Large intestine (tissue), 3 donors: ENCODE data around the gene DMRT2. TPM values are rescaled to one million over a fixed set of nuclear protein-coding genes. Genes with fewer than 3 reads are reported as not detected.

Source experiments
- DNase-seq, 2 donors: peaks; one replicate each; pipeline versions ENCODE4 v3.0.0 to v3.0.0-alpha.2; 2013
- H3K27ac ChIP-seq: one replicate; pipeline ENCODE4 v1.5.1; 2013; ENCODE audit warnings: low read length
- H3K27me3 ChIP-seq: 2 replicates; pipeline ENCODE4 v1.6.1; 2013; ENCODE audit warnings: low read length; ENCODE audit not compliant: control insufficient read depth, insufficient read depth
- H3K36me3 ChIP-seq: 2 replicates; pipeline ENCODE4 v1.6.1; 2013; ENCODE audit warnings: low read length; ENCODE audit not compliant: control insufficient read depth, insufficient read depth
- H3K4me1 ChIP-seq: one replicate; pipeline ENCODE4 v1.6.1; 2013; ENCODE audit warnings: low read length; ENCODE audit not compliant: control insufficient read depth, insufficient read depth
- H3K4me3 ChIP-seq: one replicate; pipeline ENCODE4 v1.5.1; 2013; ENCODE audit warnings: low read length
- H3K9me3 ChIP-seq: one replicate; pipeline ENCODE4 v1.6.1; 2013; ENCODE audit warnings: mild to moderate bottlenecking, low read depth, low read length, moderate library complexity; ENCODE audit not compliant: control insufficient read depth
- WGBS: methylation state at CpG from one replicate; pipeline ENCODE4 v1.1.5; 2013; ENCODE audit warnings: low lambda C conversion rate; ENCODE audit not compliant: insufficient coverage; 5-methylcytosine and 5-hydroxymethylcytosine counted together
- polyA plus RNA-seq: library from polyadenylated mRNA; unstranded; fragments of 120-200 nt; gene quantifications from one replicate; pipeline ENCODE4 v1.2.1, GENCODE V29; 2013

Gene DMRT2
- polyA plus RNA-seq, 1 donor = not detected

DNA sequence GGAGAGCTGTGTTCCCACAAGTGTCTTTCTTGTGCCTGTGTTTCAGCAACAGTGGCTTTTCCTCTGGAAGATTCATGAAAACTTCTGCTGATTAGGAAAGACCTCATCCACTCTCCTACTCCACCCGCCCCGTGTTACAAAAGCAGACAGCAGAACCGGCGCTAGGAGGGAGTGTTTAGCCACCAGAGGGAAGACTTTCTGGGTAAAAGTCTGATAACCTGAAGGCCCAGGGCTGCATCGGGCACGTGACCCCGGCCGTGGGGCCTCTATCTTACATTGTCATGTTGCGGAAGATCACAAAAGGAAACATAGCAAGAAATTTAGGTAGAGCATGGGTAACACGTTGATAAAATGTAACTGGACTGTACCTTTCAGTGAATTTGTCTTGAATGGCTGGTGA is 32.0 kb upstream of the DMRT2 start:
- H3K9me3 ChIP-seq = no peaks in the 10 kb centered on the region
- H3K36me3 ChIP-seq = no peaks in the 10 kb centered on the region
- peaks cover 5% of the 10 kb centered on the region for H3K27me3 ChIP-seq
- no peak overlapping the region for H3K27ac ChIP-seq
- H3K4me1 ChIP-seq = no peaks in the 10 kb centered on the region
- no peak for DNase-seq
- WGBS = no CpG with 5 or more reads among the region's 10 CpGs
- no peak overlapping the region for H3K4me3 ChIP-seq

DNA sequence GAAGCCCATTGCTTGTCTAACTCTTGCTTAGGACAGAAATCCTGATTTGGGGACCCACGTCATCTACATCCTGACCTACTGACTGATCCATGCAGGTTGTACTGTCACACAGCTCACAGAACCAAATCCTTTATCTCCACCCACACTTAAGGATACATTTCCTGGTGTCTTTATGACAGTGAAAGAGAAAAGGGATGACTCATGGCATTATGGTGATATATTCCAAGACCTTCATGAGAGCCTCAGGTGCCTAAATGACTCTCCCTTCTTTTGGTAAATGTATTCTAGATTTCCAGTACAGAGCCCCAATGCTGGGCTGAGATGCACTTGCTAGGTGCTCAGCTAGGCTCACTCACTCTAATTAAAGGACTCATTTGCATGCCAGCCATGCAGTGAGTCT is 26.0 kb upstream of the DMRT2 start:
- peaks cover 6% of the 10 kb centered on the region for H3K27me3 ChIP-seq
- no peaks in the 10 kb centered on the region for H3K4me1 ChIP-seq
- H3K9me3 ChIP-seq = no peaks in the 10 kb centered on the region
- no peak overlapping the region for H3K27ac ChIP-seq
- DNase-seq = no peak
- no CpG with 5 or more reads among the region's 1 CpG for WGBS
- H3K36me3 ChIP-seq = no peaks in the 10 kb centered on the region
- no peak overlapping the region for H3K4me3 ChIP-seq

DNA sequence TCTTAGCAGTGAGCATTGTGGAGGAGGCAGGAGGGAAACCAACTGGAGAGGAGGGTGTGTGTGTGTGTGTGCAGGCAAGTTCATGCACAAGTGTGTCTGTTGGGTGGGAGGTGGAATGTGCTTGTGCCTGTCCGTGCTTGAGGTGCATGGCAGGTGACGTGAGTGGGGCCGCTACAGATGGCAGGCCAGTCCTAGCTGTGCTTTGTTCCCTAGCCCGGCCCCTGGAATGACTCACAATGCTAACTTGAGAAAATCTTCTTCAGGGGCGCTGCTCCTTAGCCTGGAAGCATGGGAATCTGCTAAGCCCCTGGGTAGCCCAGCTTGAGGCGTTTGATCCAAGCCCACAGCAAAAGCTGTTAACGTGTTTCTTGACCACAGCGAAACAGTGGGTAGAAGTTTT is 25.0 kb upstream of the DMRT2 start:
- H3K36me3 ChIP-seq = no peaks in the 10 kb centered on the region
- no peaks in the 10 kb centered on the region for H3K4me1 ChIP-seq
- no peak overlapping the region for H3K4me3 ChIP-seq
- no CpG with 5 or more reads among the region's 8 CpGs for WGBS
- no peaks in the 10 kb centered on the region for H3K9me3 ChIP-seq
- no peak for DNase-seq
- H3K27me3 ChIP-seq = peaks cover 16% of the 10 kb centered on the region
- no peak overlapping the region for H3K27ac ChIP-seq

DNA sequence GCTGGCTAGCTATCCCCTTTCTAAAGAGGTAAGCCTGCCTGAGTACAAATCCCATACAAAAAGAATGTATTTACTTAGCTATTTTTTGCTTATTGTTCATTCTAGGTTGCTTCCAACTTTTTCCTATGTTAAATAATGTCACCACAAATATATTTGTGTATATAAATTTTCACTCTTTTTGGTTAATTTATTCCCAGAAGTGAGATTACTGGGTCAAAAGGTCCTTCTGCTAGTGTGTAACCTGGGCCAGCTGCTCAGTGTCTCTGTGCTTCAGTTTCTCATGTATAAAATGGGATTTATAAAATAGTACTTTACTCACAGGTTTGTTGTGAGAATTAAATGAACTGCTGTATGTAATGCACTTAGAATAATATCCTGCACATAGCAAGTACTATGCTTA is 23.9 kb upstream of the DMRT2 start:
- Histone ChIP-seq H3K27ac (no peak overlapping the region), H3K4me3 (no peak overlapping the region), H3K9me3 (no peaks in the 10 kb centered on the region), H3K27me3 (peaks cover 17% of the 10 kb centered on the region), H3K36me3 (no peaks in the 10 kb centered on the region), H3K4me1 (no peaks in the 10 kb centered on the region)
- DNase-seq = no peak

DNA sequence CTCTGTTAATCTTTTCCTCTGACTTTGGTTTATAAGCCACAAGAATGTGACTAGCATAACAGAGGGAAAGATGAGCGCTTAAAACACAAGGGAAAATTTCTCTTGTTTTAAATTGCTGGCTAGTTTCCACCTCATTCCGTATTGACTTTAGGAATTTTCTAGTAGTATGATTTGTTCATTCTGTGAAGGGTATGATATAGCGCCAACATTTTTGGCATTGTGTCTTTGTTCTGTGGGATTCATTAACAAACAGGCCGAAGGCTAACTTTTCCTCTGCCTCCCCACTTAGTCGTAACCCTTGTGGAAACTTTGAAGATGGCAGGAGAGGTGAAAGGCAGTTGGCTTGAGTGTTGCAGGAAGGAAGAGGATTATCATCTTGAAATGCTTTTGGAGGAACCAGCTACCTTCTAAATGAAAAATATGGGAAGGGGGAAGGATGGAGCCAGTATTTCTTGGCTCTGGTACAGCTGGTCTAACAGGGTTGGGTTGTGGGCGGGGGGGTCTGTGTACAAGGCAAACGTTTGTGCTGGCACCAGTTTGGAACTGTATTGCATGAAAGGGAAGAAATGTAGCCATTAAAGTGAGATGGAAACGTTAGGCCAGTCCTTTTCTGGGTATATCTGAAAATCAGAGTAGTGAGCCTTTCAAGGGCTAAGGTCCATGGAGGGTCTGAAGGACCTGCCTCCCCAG is 21.5 kb upstream of the DMRT2 start:
- no peaks in the 10 kb centered on the region for H3K36me3 ChIP-seq
- WGBS = 100% methylated on average over 1 of the region's 8 CpGs
- H3K4me3 ChIP-seq = no peak overlapping the region
- H3K27ac ChIP-seq = no peak overlapping the region
- H3K9me3 ChIP-seq = no peaks in the 10 kb centered on the region
- H3K4me1 ChIP-seq = no peaks in the 10 kb centered on the region
- no peak for DNase-seq
- H3K27me3 ChIP-seq = peaks cover 35% of the 10 kb centered on the region

DNA sequence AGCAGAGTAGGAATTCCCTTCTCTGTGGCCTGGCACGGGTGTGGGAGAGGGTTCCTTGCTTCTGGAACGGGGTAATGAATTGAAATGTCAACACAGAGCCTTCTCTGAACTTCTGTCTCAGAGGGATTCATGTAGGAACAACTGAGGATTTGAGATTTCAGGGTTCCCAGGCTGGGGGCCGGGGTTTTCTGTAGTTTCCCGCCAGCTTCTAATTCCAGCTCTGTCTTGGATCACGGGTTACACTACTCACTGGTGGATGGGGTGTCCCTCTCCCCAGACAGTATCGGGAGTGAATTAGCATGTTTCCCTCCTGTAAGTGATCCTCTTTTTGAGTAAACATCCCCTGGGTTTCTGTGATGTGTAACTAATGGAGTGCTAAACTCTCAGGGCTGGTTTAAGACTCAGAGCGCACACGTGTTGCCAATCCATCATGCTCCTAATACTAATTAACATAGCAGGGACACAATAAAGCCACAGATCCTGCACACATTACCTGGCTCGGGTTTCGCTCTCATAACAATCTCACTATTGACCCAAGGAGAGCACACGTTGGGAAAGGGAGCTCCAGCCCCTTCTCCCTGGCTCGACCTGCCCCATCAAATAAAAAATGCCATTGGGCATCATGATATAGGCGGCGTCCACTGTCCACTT is 18.1 kb upstream of the DMRT2 start:
- Histone ChIP-seq H3K4me3 (no peak overlapping the region), H3K27me3 (peaks cover 44% of the 10 kb centered on the region), H3K36me3 (no peaks in the 10 kb centered on the region), H3K4me1 (no peaks in the 10 kb centered on the region), H3K9me3 (no peaks in the 10 kb centered on the region), H3K27ac (no peak overlapping the region)
- no CpG with 5 or more reads among the region's 14 CpGs for WGBS
- no peak for DNase-seq

DNA sequence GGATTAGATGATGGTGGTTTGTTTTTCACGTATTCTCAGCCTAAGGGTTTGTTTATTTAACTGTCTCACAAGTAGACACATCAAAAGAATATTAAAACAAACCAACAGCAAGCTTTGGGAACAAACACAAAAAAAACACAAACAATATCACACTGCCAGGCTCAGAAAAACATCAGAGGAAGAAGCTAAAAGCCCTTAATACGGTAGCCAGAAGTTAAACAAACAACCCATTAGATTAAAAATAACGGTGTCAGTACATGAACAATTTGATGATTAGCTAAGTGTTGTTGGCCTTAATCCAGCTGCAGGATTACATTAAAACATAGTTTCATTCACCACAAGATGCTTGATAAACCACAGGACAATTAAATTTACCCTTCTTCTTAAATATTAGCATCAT is 15.9 kb upstream of the DMRT2 start:
- WGBS = 63% methylated on average over 2 of the region's 3 CpGs
- Histone ChIP-seq H3K9me3 (no peaks in the 10 kb centered on the region), H3K27ac (no peak overlapping the region), H3K4me1 (no peaks in the 10 kb centered on the region), H3K4me3 (no peak overlapping the region), H3K36me3 (no peaks in the 10 kb centered on the region), H3K27me3 (peaks cover 47% of the 10 kb centered on the region)
- no peak for DNase-seq

DNA sequence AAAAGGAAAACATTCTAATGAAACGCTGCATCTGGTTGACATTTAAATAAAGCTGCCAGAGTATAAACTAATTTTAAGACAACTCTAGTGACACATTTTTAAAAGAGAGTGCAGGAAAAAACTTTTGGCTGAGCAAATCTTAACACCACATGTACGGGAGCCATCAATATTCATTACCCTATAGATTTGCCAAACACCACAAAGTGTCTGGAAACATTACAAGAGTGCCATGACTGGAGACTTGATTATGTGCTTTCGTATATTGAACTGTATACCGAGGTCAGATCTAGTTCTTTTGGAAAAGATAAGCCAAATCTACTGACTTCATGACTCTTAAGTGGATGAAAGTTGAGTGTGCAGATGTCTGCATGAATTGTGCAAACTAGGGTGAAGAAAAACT is 10.6 kb upstream of the DMRT2 start:
- peaks cover 72% of the 10 kb centered on the region for H3K27me3 ChIP-seq
- WGBS = no CpG with 5 or more reads among the region's 4 CpGs
- no peak for DNase-seq
- no peaks in the 10 kb centered on the region for H3K9me3 ChIP-seq
- H3K27ac ChIP-seq = no peak overlapping the region
- H3K36me3 ChIP-seq = no peaks in the 10 kb centered on the region
- no peaks in the 10 kb centered on the region for H3K4me1 ChIP-seq
- no peak overlapping the region for H3K4me3 ChIP-seq

DNA sequence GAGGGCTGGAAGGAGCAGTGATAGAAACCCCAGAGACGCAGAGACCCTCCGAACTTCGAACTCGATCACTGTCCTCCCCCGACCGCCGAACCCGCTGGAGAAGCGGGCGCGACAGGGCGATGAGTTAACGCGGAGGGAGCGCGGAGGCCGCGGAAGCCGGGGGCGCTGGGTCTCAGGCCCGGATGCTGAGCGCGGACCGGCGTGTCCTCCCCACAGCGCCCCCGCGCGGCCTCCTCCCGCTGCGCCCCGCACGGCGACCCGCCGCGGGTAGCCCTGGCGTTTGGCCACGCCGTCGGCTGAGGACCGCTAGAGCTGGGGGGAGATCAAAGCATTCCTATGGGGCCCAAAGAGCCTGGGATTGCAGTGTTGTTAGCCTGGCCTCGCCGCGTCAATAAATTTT is 7.7 kb upstream of the DMRT2 start:
- peak in 1 of 2 donors; percentile 28 for DNase-seq
- H3K9me3 ChIP-seq = peaks cover 11% of the 10 kb centered on the region
- H3K27ac ChIP-seq = no peak overlapping the region
- H3K4me3 ChIP-seq = no peak overlapping the region
- H3K4me1 ChIP-seq = peaks cover under 1% of the 10 kb centered on the region
- WGBS = no CpG with 5 or more reads among the region's 45 CpGs
- no peaks in the 10 kb centered on the region for H3K36me3 ChIP-seq
- peaks cover 86% of the 10 kb centered on the region for H3K27me3 ChIP-seq

DNA sequence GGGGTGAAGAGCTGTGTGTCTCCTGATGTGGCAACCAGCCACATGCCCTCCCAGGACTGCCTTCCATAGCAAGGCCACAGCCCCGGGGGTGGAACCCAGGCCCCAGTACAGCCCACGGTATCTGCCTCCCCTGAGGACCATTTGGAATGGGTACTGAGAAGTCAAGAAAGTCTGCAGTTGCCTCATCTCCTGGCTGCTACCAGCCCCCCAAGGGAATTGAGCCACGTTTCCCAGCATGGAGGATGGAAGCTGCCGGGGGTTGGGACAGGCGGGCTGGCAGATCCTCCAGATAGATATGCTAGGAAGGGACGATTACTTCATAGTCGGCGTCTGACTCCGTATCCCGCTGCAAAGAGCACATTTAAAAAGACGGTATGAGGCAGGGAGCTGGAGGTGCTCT is 5.5 kb upstream of the DMRT2 start:
- Histone ChIP-seq H3K36me3 (no peaks in the 10 kb centered on the region), H3K4me3 (no peak overlapping the region), H3K4me1 (peaks cover 6% of the 10 kb centered on the region), H3K9me3 (peaks cover 11% of the 10 kb centered on the region), H3K27me3 (peaks cover 98% of the 10 kb centered on the region), H3K27ac (no peak overlapping the region)
- DNase-seq = peak in 1 of 2 donors; percentile 13
- WGBS = no CpG with 5 or more reads among the region's 11 CpGs
